Fibroblast of lung (primary cell): ENCODE results near the gene MLLT6.

Experiments
- CTCF ChIP-seq, 2 donors: IDR thresholded peaks in 1 of 2; conservative IDR thresholded peaks in 1 of 2; 1 replicate in 1 of 2; 2 replicates in 1 of 2; pipeline ENCODE4 v1.5.1; 2011 to 2012; ENCODE audit warnings: low read length in 2 of 2, control low read depth in 1 of 2, inconsistent platforms in 1 of 2, low read depth in 1 of 2, mild to moderate bottlenecking in 1 of 2
- EZH2 ChIP-seq: IDR thresholded peaks from 2 replicates; pipeline ENCODE4 v1.5.1; 2012; ENCODE audit warnings: low read length, control low read depth, mild to moderate bottlenecking; ENCODE audit errors: missing control alignments

GRCh38 chr17:38745545-38745944 is 40.5 kb downstream of the MLLT6 start:
- TF ChIP-seq CTCF (conservative IDR thresholded peaks at IDR 0.05 in 1 of 2, IDR thresholded peaks at IDR 0.05 in 1 of 2; ENCODE audit: low read depth in 1 of 2, low read length in 2 of 2) (no peak), EZH2 (no peak)
